ENCODE results near the gene LRP6. TPM values are rescaled to one million over a fixed set of nuclear protein-coding genes. Genes with fewer than 3 reads are reported as not detected.

LRP6 gene
- total and polyA plus RNA-seq, 10 of the 15 experiments (the other 5 are each of a cell fraction or from before 2014, with no cell fraction given), result 1.5 to 14.9 (median 6.1) TPM

DNA sequence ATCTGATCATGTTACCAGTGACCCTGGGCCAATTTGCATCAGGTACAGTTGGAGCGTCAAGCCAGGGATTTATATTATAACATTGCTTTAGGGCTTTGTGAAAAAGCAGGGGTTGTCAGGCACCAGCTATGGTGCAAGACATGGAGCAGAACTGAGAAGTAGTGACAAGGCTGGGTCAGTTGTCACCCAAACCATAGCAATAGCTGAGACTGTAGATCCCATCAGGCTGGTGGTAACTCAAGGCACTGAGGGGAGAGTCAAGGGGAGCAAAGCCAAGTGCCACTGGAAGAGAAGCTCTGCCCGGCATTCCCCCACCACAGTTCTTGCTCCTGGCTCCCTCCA, 179.2 kb downstream of the LRP6 start:
- in situ Hi-C loops (cut with MboI) (loop anchor here (10.0 kb wide), 1 partner anchor 617 kb away; no protein-coding TSS in a partner anchor), intact Hi-C loops (cut with micrococcal nuclease; ENCODE audit: unreplicated experiment) (no loop called here)
- no peaks in the 10 kb centered on the region for H4K20me1 ChIP-seq (ENCODE audit: control insufficient read depth, insufficient read depth)
- H3K27me3 ChIP-seq (replicated peaks in 1 of 2; ENCODE audit: control insufficient read depth in 2 of 2, insufficient read depth in 2 of 2, low read length in 1 of 2), result 0 out of 4 replicates have a peak, but pooled peaks cover 0 to 2% of the 10 kb centered on the region in 2 experiments
- WGBS (ENCODE audit: insufficient coverage, insufficient replicate concordance, low lambda C conversion rate, missing lambda C conversion rate), result 56% methylated on average over 2 of the region's 2 CpGs
- no peaks in the 10 kb centered on the region for H3K4me1 ChIP-seq (ENCODE audit: control insufficient read depth, insufficient read depth, low read length)
- BruUV-seq (replicated peaks), result no TSS peak
- DNase-seq (ENCODE audit: low read depth, low spot score), result no peak
- POLR2A ChIA-PET, result no interaction called here
- H3K4me3 ChIP-seq, result no peak overlapping the region
- SMC1A ChIA-PET (ENCODE audit: uncharacterized antibody, unreplicated experiment), result interaction anchor here (7.8 kb wide), 1 partner anchor 240 kb away, joined by 112 read pairs; no protein-coding TSS in a partner anchor
- no peaks in the 10 kb centered on the region for H3K9me3 ChIP-seq (replicated peaks; ENCODE audit: control insufficient read depth, insufficient read depth, low read length)
- FAIRE-seq, result no peak
- no peak overlapping the region for H3K4me2 ChIP-seq (ENCODE audit: control insufficient read depth, insufficient read depth)
- H3K36me3 ChIP-seq (ENCODE audit: control insufficient read depth in 2 of 2, insufficient read depth in 2 of 2, low read length in 1 of 2), result no peaks in the 10 kb centered on the region
- RAD21 ChIA-PET (ENCODE audit: unreplicated experiment), result interaction anchor here (1.0 to 1.2 kb wide), 2 partner anchors 240 to 246 kb away, joined by 3 read pairs; no protein-coding TSS in a partner anchor
- no peak for ATAC-seq
- H3K79me2 ChIP-seq (ENCODE audit: control insufficient read depth, insufficient read depth, low read length), result no peaks in the 10 kb centered on the region
- H3K27ac ChIP-seq (ENCODE audit: control insufficient read depth, insufficient read depth), result no peak overlapping the region
- CTCF ChIA-PET, result interaction anchor here (9.9 kb wide), 1 partner anchor 242 kb away, joined by 214 read pairs; no protein-coding TSS in a partner anchor
- H3K9ac ChIP-seq (ENCODE audit: control insufficient read depth, insufficient read depth, low read length), result no peak overlapping the region
- no peak overlapping the region for H2AFZ ChIP-seq (ENCODE audit: control insufficient read depth, low read depth, low read length)
- TF ChIP-seq, protein P1, sequence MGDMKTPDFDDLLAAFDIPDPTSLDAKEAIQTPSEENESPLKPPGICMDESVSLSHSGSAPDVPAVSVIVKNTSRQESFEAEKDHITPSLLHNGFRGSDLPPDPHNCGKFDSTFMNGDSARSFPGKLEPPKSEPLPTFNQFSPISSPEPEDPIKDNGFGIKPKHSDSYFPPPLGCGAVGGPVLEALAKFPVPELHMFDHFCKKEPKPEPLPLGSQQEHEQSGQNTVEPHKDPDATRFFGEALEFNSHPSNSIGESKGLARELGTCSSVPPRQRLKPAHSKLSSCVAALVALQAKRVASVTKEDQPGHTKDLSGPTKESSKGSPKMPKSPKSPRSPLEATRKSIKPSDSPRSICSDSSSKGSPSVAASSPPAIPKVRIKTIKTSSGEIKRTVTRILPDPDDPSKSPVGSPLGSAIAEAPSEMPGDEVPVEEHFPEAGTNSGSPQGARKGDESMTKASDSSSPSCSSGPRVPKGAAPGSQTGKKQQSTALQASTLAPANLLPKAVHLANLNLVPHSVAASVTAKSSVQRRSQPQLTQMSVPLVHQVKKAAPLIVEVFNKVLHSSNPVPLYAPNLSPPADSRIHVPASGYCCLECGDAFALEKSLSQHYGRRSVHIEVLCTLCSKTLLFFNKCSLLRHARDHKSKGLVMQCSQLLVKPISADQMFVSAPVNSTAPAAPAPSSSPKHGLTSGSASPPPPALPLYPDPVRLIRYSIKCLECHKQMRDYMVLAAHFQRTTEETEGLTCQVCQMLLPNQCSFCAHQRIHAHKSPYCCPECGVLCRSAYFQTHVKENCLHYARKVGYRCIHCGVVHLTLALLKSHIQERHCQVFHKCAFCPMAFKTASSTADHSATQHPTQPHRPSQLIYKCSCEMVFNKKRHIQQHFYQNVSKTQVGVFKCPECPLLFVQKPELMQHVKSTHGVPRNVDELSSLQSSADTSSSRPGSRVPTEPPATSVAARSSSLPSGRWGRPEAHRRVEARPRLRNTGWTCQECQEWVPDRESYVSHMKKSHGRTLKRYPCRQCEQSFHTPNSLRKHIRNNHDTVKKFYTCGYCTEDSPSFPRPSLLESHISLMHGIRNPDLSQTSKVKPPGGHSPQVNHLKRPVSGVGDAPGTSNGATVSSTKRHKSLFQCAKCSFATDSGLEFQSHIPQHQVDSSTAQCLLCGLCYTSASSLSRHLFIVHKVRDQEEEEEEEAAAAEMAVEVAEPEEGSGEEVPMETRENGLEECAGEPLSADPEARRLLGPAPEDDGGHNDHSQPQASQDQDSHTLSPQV (IDR thresholded peaks at IDR 0.05), result no peak
- no peak for TF ChIP-seq RCOR1 (conservative IDR thresholded peaks at IDR 0.05; ENCODE audit: low read depth, low read length)
- TF ChIP-seq, protein P2, sequence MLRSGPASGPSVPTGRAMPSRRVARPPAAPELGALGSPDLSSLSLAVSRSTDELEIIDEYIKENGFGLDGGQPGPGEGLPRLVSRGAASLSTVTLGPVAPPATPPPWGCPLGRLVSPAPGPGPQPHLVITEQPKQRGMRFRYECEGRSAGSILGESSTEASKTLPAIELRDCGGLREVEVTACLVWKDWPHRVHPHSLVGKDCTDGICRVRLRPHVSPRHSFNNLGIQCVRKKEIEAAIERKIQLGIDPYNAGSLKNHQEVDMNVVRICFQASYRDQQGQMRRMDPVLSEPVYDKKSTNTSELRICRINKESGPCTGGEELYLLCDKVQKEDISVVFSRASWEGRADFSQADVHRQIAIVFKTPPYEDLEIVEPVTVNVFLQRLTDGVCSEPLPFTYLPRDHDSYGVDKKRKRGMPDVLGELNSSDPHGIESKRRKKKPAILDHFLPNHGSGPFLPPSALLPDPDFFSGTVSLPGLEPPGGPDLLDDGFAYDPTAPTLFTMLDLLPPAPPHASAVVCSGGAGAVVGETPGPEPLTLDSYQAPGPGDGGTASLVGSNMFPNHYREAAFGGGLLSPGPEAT (IDR thresholded peaks at IDR 0.05; ENCODE audit: low read depth), result no peak
- no peak for TF ChIP-seq BMI1 (IDR thresholded peaks at IDR 0.05; ENCODE audit: borderline replicate concordance)
- TF ChIP-seq TARDBP (IDR thresholded peaks at IDR 0.05; ENCODE audit: borderline replicate concordance), result no peak
- TF ChIP-seq ZZZ3 (IDR thresholded peaks at IDR 0.05; ENCODE audit: control insufficient read depth, insufficient read length, low read depth), result no peak
- TF ChIP-seq PML (IDR thresholded peaks at IDR 0.05; ENCODE audit: low read length), result no peak
- TF ChIP-seq, protein P3, sequence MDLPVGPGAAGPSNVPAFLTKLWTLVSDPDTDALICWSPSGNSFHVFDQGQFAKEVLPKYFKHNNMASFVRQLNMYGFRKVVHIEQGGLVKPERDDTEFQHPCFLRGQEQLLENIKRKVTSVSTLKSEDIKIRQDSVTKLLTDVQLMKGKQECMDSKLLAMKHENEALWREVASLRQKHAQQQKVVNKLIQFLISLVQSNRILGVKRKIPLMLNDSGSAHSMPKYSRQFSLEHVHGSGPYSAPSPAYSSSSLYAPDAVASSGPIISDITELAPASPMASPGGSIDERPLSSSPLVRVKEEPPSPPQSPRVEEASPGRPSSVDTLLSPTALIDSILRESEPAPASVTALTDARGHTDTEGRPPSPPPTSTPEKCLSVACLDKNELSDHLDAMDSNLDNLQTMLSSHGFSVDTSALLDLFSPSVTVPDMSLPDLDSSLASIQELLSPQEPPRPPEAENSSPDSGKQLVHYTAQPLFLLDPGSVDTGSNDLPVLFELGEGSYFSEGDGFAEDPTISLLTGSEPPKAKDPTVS (IDR thresholded peaks at IDR 0.05; ENCODE audit: low read depth, low read length), result no peak
- no peak for TF ChIP-seq CEBPB (IDR thresholded peaks at IDR 0.05; ENCODE audit: borderline replicate concordance in 1 of 2, low read depth in 2 of 2, low read length in 2 of 2)
- no peak for TF ChIP-seq ETV6 (conservative IDR thresholded peaks at IDR 0.05 in 1 of 2, IDR thresholded peaks at IDR 0.05 in 1 of 2; ENCODE audit: borderline replicate concordance in 1 of 2, low read depth in 1 of 2)
- TF ChIP-seq, protein P4, sequence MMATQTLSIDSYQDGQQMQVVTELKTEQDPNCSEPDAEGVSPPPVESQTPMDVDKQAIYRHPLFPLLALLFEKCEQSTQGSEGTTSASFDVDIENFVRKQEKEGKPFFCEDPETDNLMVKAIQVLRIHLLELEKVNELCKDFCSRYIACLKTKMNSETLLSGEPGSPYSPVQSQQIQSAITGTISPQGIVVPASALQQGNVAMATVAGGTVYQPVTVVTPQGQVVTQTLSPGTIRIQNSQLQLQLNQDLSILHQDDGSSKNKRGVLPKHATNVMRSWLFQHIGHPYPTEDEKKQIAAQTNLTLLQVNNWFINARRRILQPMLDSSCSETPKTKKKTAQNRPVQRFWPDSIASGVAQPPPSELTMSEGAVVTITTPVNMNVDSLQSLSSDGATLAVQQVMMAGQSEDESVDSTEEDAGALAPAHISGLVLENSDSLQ (IDR thresholded peaks at IDR 0.05), result no peak
- TF ChIP-seq, protein P5, sequence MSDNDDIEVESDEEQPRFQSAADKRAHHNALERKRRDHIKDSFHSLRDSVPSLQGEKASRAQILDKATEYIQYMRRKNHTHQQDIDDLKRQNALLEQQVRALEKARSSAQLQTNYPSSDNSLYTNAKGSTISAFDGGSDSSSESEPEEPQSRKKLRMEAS (IDR thresholded peaks at IDR 0.05; ENCODE audit: low read depth, low read length), result no peak

Data from GM12878 (cell line).